Keratinocyte (primary cell): Measurements from ENCODE around the gene TOX2. TPM values are rescaled to one million over a fixed set of nuclear protein-coding genes. Genes with fewer than 3 reads are reported as not detected.

Experiments
- DNase-seq: peaks from one replicate; pipeline ENCODE4 v3.0.0-alpha.2; 2011; ENCODE audit warnings: low read depth, missing footprints, low spot score
- FAIRE-seq: peaks from 2 replicates; lab custom pipeline; 2011; peaks lifted over from hg19 to GRCh38; lab: Jason Lieb, UNC
- H2AFZ ChIP-seq: 2 replicates; pipeline ENCODE4 v1.6.0; 2012; ENCODE audit warnings: low read length, control low read depth, inconsistent platforms; ENCODE audit not compliant: control insufficient read depth
- H3K27ac ChIP-seq: 2 replicates; pipeline ENCODE4 v1.5.1; 2011; ENCODE audit warnings: low read length; ENCODE audit not compliant: control insufficient read depth, insufficient read depth
- H3K27me3 ChIP-seq: 3 replicates; pipeline ENCODE4 v1.6.0; 2011; ENCODE audit warnings: low read length; ENCODE audit not compliant: control insufficient read depth, insufficient read depth; ENCODE audit errors: extremely low read depth
- H3K36me3 ChIP-seq, 2 experiments: 2 replicates in 1 of 2; 3 replicates in 1 of 2; pipeline ENCODE4 v1.5.1; 2011; ENCODE audit warnings: low read length in 2 of 2, mild to moderate bottlenecking in 1 of 2; ENCODE audit not compliant: control insufficient read depth in 2 of 2, insufficient read depth in 2 of 2; ENCODE audit errors: extremely low read depth in 1 of 2
- H3K4me1 ChIP-seq: 3 replicates; pipeline ENCODE4 v1.5.1; 2011; ENCODE audit warnings: low read length; ENCODE audit not compliant: control insufficient read depth, insufficient read depth; ENCODE audit errors: extremely low read depth
- H3K4me2 ChIP-seq: 3 replicates; pipeline ENCODE4 v1.6.0; 2011; ENCODE audit warnings: low read depth, low read length; ENCODE audit not compliant: control insufficient read depth, insufficient read depth; ENCODE audit errors: extremely low read depth
- H3K4me3 ChIP-seq, 3 experiments: fragments of 200-600 bp in 1 of 3; sonication (generic) in 1 of 3; 2 replicates in 2 of 3; 3 replicates in 1 of 3; pipeline ENCODE4 v1.5.1; 2011 to 2016; ENCODE audit warnings: low read length in 3 of 3, mild to moderate bottlenecking in 3 of 3, control low read depth in 2 of 3, inconsistent platforms in 1 of 3, low read depth in 1 of 3, mixed read lengths in 1 of 3, mixed run types in 1 of 3, moderate library complexity in 1 of 3; ENCODE audit not compliant: control insufficient read depth in 2 of 3, insufficient read depth in 2 of 3; ENCODE audit errors: extremely low read depth in 1 of 3
- H3K79me2 ChIP-seq: 2 replicates; pipeline ENCODE4 v1.6.0; 2012; ENCODE audit warnings: low read length; ENCODE audit not compliant: control insufficient read depth, insufficient read depth
- H3K9ac ChIP-seq: 3 replicates; pipeline ENCODE4 v1.6.0; 2011; ENCODE audit warnings: low read length; ENCODE audit not compliant: control insufficient read depth, insufficient read depth; ENCODE audit errors: extremely low read depth
- H3K9me1 ChIP-seq: 3 replicates; pipeline ENCODE4 v1.6.0; 2011; ENCODE audit warnings: low read length; ENCODE audit not compliant: control insufficient read depth, insufficient read depth; ENCODE audit errors: extremely low read depth
- H3K9me3 ChIP-seq: 2 replicates; pipeline ENCODE4 v1.5.1; 2012; ENCODE audit warnings: low read depth, low read length; ENCODE audit not compliant: control insufficient read depth
- H4K20me1 ChIP-seq: 3 replicates; pipeline ENCODE4 v1.6.0; 2011; ENCODE audit warnings: low read length; ENCODE audit not compliant: control insufficient read depth, insufficient read depth; ENCODE audit errors: extremely low read depth
- EZH2 ChIP-seq: IDR thresholded peaks from one replicate; pipeline ENCODE4 v1.6.1; 2012; ENCODE audit warnings: inconsistent platforms, mild to moderate bottlenecking, low read length, moderate library complexity
- dilution Hi-C: fragments of 300-500 bp; cut with MboI; formaldehyde crosslinking; loops from one replicate; pipeline ENCODE4 v1.7.0; 2020; ENCODE audit warnings: low sequenced_read_pairs; ENCODE audit not compliant: extremely low pct_ligation_motif_present
- polyA plus RNA-seq, 5 experiments: library from polyadenylated mRNA; depleted of rRNA in 3 of 5; stranded (reverse) in 3 of 5; stranded (forward) in 1 of 5; unstranded in 1 of 5; fragments of >200 nt; gene quantifications; 1 replicate in 1 of 5; 2 replicates in 3 of 5; 3 replicates in 1 of 5; pipeline versions ENCODE4 v1.2.1 to v1.2.3, GENCODE V29; 2011 to 2012; ENCODE audit warnings: missing spikeins in 2 of 5, low read depth in 1 of 5, low replicate concordance in 1 of 5
- TF ChIP-seq, protein P1 (sequence below), 3 experiments: IDR thresholded peaks in 1 of 3; conservative IDR thresholded peaks in 1 of 3; optimal IDR thresholded peaks in 1 of 3; 2 replicates in 2 of 3; 3 replicates in 1 of 3; pipeline versions ENCODE3 to v1.5.1; 2011; ENCODE audit warnings: low read length in 3 of 3, mild to moderate bottlenecking in 3 of 3, moderate library complexity in 2 of 3, control low read depth in 1 of 3, inconsistent platforms in 1 of 3; ENCODE audit not compliant: insufficient read depth in 2 of 3; ENCODE audit errors: extremely low read depth in 1 of 3

Gene TOX2
- polyA plus RNA-seq, 1 donor (not counting 4 experiments of a cell fraction or from before 2014, with no cell fraction given): 0.20 TPM

DNA sequence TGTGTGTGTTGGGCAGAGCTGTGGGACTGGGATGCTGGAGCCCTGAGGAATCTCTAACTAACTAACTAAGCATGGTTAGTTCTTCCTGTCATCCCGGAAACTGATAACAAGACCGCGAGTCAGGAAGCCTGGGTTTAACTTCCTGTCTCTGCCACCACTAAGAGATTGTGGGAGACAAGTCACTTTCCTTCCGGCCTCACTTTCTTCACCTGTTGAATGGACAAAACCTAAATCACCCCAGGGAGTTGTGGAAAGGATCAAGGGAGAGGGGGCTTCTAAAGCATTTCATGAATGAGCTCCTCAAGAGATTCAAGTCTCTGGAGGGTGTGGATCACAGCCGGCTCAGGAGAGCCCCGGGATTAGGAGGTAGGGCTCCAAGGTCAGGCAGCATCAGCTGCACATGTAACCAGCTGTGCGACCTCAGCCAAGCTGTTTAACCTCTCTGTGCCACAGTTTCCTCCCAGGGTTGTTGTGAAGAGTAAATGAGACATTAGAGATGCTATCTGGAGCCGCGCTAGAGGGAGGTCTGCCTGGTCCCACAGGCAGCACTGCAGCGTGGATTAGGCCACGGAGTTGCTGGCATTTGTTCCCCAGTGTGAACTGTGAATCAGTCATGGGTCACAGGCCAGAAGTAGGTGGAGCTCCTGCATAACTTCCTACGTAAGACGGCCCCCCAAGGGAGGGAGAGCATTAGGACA, 105.1 kb downstream of the TOX2 start:
- H3K36me3 ChIP-seq: no peaks in the 10 kb centered on the region
- no peak for DNase-seq
- no peaks in the 10 kb centered on the region for H3K9me1 ChIP-seq
- no peak overlapping the region for H2AFZ ChIP-seq
- no peak overlapping the region for H3K4me3 ChIP-seq
- H4K20me1 ChIP-seq: no peaks in the 10 kb centered on the region
- H3K9me3 ChIP-seq: no peaks in the 10 kb centered on the region
- H3K4me2 ChIP-seq: no peak overlapping the region
- no peaks in the 10 kb centered on the region for H3K79me2 ChIP-seq
- no peak for FAIRE-seq
- TF ChIP-seq, protein P1, sequence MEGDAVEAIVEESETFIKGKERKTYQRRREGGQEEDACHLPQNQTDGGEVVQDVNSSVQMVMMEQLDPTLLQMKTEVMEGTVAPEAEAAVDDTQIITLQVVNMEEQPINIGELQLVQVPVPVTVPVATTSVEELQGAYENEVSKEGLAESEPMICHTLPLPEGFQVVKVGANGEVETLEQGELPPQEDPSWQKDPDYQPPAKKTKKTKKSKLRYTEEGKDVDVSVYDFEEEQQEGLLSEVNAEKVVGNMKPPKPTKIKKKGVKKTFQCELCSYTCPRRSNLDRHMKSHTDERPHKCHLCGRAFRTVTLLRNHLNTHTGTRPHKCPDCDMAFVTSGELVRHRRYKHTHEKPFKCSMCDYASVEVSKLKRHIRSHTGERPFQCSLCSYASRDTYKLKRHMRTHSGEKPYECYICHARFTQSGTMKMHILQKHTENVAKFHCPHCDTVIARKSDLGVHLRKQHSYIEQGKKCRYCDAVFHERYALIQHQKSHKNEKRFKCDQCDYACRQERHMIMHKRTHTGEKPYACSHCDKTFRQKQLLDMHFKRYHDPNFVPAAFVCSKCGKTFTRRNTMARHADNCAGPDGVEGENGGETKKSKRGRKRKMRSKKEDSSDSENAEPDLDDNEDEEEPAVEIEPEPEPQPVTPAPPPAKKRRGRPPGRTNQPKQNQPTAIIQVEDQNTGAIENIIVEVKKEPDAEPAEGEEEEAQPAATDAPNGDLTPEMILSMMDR (optimal IDR thresholded peaks at IDR 0.05 in 1 of 3, IDR thresholded peaks at IDR 0.05 in 1 of 3, conservative IDR thresholded peaks at IDR 0.05 in 1 of 3; ENCODE audit: extremely low read depth in 1 of 3, insufficient read depth in 2 of 3, low read length in 3 of 3): no peak
- TF ChIP-seq EZH2: no peak
- no peak overlapping the region for H3K27ac ChIP-seq
- dilution Hi-C loops: no loop called here
- peaks cover 18% of the 10 kb centered on the region for H3K27me3 ChIP-seq
- no peaks in the 10 kb centered on the region for H3K4me1 ChIP-seq
- no peak overlapping the region for H3K9ac ChIP-seq

DNA sequence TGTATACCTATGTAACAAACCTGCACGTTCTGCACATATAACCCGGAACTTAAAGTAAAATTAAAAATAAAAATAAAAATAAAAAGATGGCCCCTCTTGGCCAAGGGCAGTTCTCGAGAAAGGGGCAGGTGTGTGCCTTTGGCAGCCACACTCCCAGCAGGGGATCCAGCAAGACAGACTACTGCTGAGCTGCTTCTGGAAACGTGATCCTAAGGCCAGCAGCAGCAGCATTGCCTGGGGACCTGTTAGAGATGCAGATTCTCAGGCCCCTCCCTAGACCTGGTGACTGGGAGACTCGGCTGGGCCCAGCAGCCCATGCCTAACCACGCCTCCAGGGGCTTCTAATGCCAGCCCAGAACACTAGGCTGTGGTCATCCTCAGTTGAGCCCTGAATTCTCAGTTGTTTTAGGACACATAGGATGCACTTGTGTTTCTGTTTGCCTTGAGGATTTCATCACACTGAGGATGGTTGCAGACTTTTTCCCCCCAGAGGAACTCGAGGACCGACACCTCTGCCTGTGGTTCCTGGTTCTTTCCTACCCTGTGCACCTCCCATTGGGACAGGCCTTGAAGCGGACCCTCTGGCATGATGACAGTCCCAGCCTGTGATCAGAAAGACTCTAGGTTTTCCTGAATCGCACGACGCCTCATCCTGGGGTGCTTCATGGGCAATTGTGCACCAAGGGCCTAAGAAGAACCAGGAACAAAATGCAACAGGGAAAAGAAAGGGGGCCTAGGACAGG, 105.9 kb downstream of the TOX2 start:
- no peaks in the 10 kb centered on the region for H3K4me1 ChIP-seq
- no peaks in the 10 kb centered on the region for H3K79me2 ChIP-seq
- dilution Hi-C loops: no loop called here
- H3K9ac ChIP-seq: no peak overlapping the region
- H3K27me3 ChIP-seq: peaks cover 16% of the 10 kb centered on the region
- no peaks in the 10 kb centered on the region for H3K9me1 ChIP-seq
- TF ChIP-seq, protein P1 (optimal IDR thresholded peaks at IDR 0.05 in 1 of 3, IDR thresholded peaks at IDR 0.05 in 1 of 3, conservative IDR thresholded peaks at IDR 0.05 in 1 of 3; ENCODE audit: extremely low read depth in 1 of 3, insufficient read depth in 2 of 3, low read length in 3 of 3): no peak
- no peak for TF ChIP-seq EZH2
- H2AFZ ChIP-seq: no peak overlapping the region
- DNase-seq: no peak
- H4K20me1 ChIP-seq: no peaks in the 10 kb centered on the region
- no peak overlapping the region for H3K4me3 ChIP-seq
- H3K9me3 ChIP-seq: no peaks in the 10 kb centered on the region
- no peaks in the 10 kb centered on the region for H3K36me3 ChIP-seq
- no peak for FAIRE-seq
- H3K4me2 ChIP-seq: no peak overlapping the region
- H3K27ac ChIP-seq: no peak overlapping the region
